ENCODE measurements around the gene LRMDA. TPM values are rescaled to one million over a fixed set of nuclear protein-coding genes. Genes with fewer than 3 reads are reported as not detected.

Gene LRMDA
- total and polyA plus RNA-seq, 2 of the 4 experiments (the other 2 are of a cell fraction), result 0.07 TPM; not detected in 1

DNA sequence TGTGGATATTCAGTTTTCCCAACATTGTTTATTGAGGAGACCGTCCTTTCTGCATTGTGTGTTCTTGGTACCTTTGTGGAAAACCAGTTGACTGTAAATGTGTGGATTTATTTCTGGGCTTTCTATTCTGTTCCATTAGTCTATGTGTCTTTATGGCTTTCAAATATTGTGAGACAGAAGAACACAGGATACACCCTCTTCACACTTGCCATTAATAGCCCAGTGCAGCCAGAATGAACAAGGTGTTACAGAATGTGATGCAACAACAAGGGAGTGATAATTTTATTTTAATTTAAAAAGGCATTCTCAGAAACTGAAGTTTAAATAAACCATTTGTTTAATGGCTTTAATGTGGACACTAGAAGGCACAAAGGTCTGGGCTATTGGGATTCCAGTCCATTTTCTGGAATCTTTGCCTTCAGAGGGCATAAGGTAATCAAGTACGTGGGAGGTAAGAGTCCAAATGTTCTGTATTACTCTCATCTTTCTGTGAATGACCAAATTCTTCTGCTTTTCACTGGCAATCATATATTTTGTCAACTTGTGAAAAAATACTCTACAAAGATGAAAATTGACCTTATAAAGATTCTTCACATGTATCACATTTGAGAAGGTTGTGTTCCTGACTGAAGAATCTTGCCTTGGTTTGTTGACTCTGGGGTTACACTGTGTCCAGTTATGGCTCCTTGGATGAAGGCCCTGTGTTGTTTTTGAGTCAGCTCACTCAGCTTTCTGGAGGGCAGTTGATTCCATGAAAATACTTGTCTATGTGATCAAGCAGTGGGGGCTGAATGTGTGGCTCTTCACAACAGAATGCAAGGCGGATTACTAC is 962.7 kb downstream of the LRMDA start:
- Histone ChIP-seq H2BK20ac (ENCODE audit: low read depth, low read length) (no peak overlapping the region), H2BK5ac (ENCODE audit: low read depth, low read length, poor library complexity, severe bottlenecking) (no peak overlapping the region), H3K4ac (ENCODE audit: low read depth, low read length) (no peak overlapping the region), H3K4me2 (ENCODE audit: low read depth, low read length) (no peak overlapping the region), H2AK5ac (ENCODE audit: low read depth, low read length) (no peak overlapping the region), H2BK120ac (ENCODE audit: low read depth, low read length) (no peak overlapping the region), H3K27ac (ENCODE audit: insufficient read depth, low read length) (no peak overlapping the region), H2AFZ (replicated peaks; ENCODE audit: low read length, poor library complexity) (no peak overlapping the region), H3K9me1 (ENCODE audit: insufficient read depth, low read length) (no peaks in the 10 kb centered on the region), H3K56ac (ENCODE audit: extremely low read depth, insufficient read depth, low read length) (no peak overlapping the region), H3K23ac (ENCODE audit: low read depth, low read length) (no peak overlapping the region), H2BK15ac (ENCODE audit: low read depth, low read length) (no peak overlapping the region), H4K5ac (ENCODE audit: low read depth, low read length) (peak overlapping the region; percentile 38; the same call in 1 of the 2 replicates), H3K79me1 (ENCODE audit: low read depth in 1 of 2, low read length in 2 of 2) (no peaks in the 10 kb centered on the region), H3K27me3 (ENCODE audit: control insufficient read depth, insufficient read depth, low read length) (no peaks in the 10 kb centered on the region), H4K91ac (ENCODE audit: insufficient read depth, low read depth, low read length) (no peak overlapping the region), H3K36me3 (ENCODE audit: control insufficient read depth, insufficient read depth, low read length) (no peaks in the 10 kb centered on the region), H3K9me3 (ENCODE audit: control insufficient read depth, insufficient read depth, low read length) (no peaks in the 10 kb centered on the region), H4K8ac (ENCODE audit: low read depth in 2 of 2, low read length in 2 of 2) (no peak overlapping the region), H4K20me1 (ENCODE audit: insufficient read depth, low read length) (no peaks in the 10 kb centered on the region), H3K4me1 (ENCODE audit: control insufficient read depth, insufficient read depth, low read length) (peaks cover 5% of the 10 kb centered on the region; the same call in 1 of the 2 replicates), H3K4me3 (ENCODE audit: insufficient read depth, low read depth, low read length) (no peak overlapping the region), H3K9ac (ENCODE audit: low read depth, low read length) (no peak overlapping the region), H3K14ac (replicated peaks; ENCODE audit: low read depth, low read length) (no peak overlapping the region), H2AK9ac (replicated peaks; ENCODE audit: low read depth, low read length, poor library complexity) (no peak overlapping the region), H3K18ac (ENCODE audit: low read depth, low read length) (peak overlapping the region; percentile 18; the same call in 1 of the 2 replicates)
- ChIA-PET CTCF (no interaction called here), POLR2A (ENCODE audit: unreplicated experiment) (no interaction called here)
- in situ Hi-C loops (cut with MboI; ENCODE audit: low sequenced_read_pairs), result no loop called here
- ATAC-seq (ENCODE audit: low read depth), result peak; percentile 51
- no CpG with 5 or more reads among the region's 3 CpGs for WGBS, 2 experiments (ENCODE audit: extremely low coverage in 2 of 2, insufficient read length in 1 of 2)
- intact Hi-C loops (cut with micrococcal nuclease), result no loop called here
- dilution Hi-C loops (cut with HindIII; ENCODE audit: low sequenced_read_pairs, unreplicated experiment), result no loop called here
- BruUV-seq (replicated peaks), result no TSS peak
- TF ChIP-seq MXI1 (IDR thresholded peaks at IDR 0.05; ENCODE audit: borderline replicate concordance, low read depth, low read length) (no peak), BHLHE40 (IDR thresholded peaks at IDR 0.05; ENCODE audit: low read depth, low read length) (no peak), POLR2A (IDR thresholded peaks at IDR 0.05; ENCODE audit: low read depth, low read length) (no peak), MAFK (IDR thresholded peaks at IDR 0.05; ENCODE audit: low read depth, low read length) (no peak), RAD21 (IDR thresholded peaks at IDR 0.05; ENCODE audit: low read length) (no peak), CEBPB (IDR thresholded peaks at IDR 0.05; ENCODE audit: low read depth, low read length) (no peak), CHD1 (IDR thresholded peaks at IDR 0.05; ENCODE audit: low read depth, low read length) (no peak)
- TF ChIP-seq, protein P1, sequence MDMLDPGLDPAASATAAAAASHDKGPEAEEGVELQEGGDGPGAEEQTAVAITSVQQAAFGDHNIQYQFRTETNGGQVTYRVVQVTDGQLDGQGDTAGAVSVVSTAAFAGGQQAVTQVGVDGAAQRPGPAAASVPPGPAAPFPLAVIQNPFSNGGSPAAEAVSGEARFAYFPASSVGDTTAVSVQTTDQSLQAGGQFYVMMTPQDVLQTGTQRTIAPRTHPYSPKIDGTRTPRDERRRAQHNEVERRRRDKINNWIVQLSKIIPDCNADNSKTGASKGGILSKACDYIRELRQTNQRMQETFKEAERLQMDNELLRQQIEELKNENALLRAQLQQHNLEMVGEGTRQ (IDR thresholded peaks at IDR 0.05; ENCODE audit: low read depth, low read length), result no peak
- TF ChIP-seq, protein P2, sequence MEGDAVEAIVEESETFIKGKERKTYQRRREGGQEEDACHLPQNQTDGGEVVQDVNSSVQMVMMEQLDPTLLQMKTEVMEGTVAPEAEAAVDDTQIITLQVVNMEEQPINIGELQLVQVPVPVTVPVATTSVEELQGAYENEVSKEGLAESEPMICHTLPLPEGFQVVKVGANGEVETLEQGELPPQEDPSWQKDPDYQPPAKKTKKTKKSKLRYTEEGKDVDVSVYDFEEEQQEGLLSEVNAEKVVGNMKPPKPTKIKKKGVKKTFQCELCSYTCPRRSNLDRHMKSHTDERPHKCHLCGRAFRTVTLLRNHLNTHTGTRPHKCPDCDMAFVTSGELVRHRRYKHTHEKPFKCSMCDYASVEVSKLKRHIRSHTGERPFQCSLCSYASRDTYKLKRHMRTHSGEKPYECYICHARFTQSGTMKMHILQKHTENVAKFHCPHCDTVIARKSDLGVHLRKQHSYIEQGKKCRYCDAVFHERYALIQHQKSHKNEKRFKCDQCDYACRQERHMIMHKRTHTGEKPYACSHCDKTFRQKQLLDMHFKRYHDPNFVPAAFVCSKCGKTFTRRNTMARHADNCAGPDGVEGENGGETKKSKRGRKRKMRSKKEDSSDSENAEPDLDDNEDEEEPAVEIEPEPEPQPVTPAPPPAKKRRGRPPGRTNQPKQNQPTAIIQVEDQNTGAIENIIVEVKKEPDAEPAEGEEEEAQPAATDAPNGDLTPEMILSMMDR (conservative IDR thresholded peaks at IDR 0.05; ENCODE audit: low read depth, low read length), result no peak
- TF ChIP-seq, protein P3, sequence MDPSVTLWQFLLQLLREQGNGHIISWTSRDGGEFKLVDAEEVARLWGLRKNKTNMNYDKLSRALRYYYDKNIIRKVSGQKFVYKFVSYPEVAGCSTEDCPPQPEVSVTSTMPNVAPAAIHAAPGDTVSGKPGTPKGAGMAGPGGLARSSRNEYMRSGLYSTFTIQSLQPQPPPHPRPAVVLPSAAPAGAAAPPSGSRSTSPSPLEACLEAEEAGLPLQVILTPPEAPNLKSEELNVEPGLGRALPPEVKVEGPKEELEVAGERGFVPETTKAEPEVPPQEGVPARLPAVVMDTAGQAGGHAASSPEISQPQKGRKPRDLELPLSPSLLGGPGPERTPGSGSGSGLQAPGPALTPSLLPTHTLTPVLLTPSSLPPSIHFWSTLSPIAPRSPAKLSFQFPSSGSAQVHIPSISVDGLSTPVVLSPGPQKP (IDR thresholded peaks at IDR 0.05; ENCODE audit: borderline replicate concordance, low read depth, low read length), result no peak
- DNase-seq, result peak; percentile 38

Data from IMR-90 (cell line).